ENCODE results near the gene ARPC5.

ARPC5 gene

GRCh38 chr1:183609313-183609712, 26.3 kb downstream of the ARPC5 start:
- no peak for DNase-seq

- DNase-seq = no peak
Measured at GRCh38 chr1:183607322-183607980, 28.1 kb downstream of the ARPC5 start.

- DNase-seq = no peak
Measured at GRCh38 chr1:183605904-183606303, 29.7 kb downstream of the ARPC5 start.

- no peak for DNase-seq
Measured at GRCh38 chr1:183604815-183605214, 30.8 kb downstream of the ARPC5 start.

- DNase-seq = no peak
Measured at GRCh38 chr1:183604038-183604808, 31.4 kb downstream of the ARPC5 start.

- no peak for DNase-seq
Measured at GRCh38 chr1:183602510-183602909, 33.1 kb downstream of the ARPC5 start.

GRCh38 chr1:183600634-183601033, 34.9 kb downstream of the ARPC5 start:
- DNase-seq = no peak

GRCh38 chr1:183600136-183600535, 35.4 kb downstream of the ARPC5 start:
- DNase-seq = no peak

GRCh38 chr1:183598386-183598785, 37.2 kb downstream of the ARPC5 start:
- no peak for DNase-seq

GRCh38 chr1:183597656-183598347, 37.8 kb downstream of the ARPC5 start:
- no peak for DNase-seq

- DNase-seq = no peak
Measured at GRCh38 chr1:183596500-183596899, 39.1 kb downstream of the ARPC5 start.

- DNase-seq = no peak
Measured at GRCh38 chr1:183595537-183595936, 40.0 kb downstream of the ARPC5 start.

GRCh38 chr1:183593356-183593755, 42.2 kb downstream of the ARPC5 start:
- DNase-seq = no peak

GRCh38 chr1:183592733-183593132, 42.9 kb downstream of the ARPC5 start:
- no peak for DNase-seq

GRCh38 chr1:183590244-183591191, 45.1 kb downstream of the ARPC5 start, which contains the start of gene NCF2:
Gene NCF2, minus strand, starts transcription at chr1:183590459. Its CDS starts 130 bp downstream, at chr1:183590329.
- no peak for DNase-seq

- no peak for DNase-seq
Measured at GRCh38 chr1:183589874-183590243, 45.7 kb downstream of the ARPC5 start.

- no peak for DNase-seq
Measured at GRCh38 chr1:183589384-183589783, 46.2 kb downstream of the ARPC5 start.

GRCh38 chr1:183588827-183589226, 46.8 kb downstream of the ARPC5 start:
- DNase-seq = no peak

GRCh38 chr1:183586926-183587325, 48.7 kb downstream of the ARPC5 start:
- DNase-seq = no peak

- DNase-seq = no peak
Measured at GRCh38 chr1:183586455-183586854, 49.1 kb downstream of the ARPC5 start.

- no peak for DNase-seq
Measured at GRCh38 chr1:183585038-183585437, 50.5 kb downstream of the ARPC5 start.

GRCh38 chr1:183584147-183584546, 51.4 kb downstream of the ARPC5 start:
- no peak for DNase-seq

- no peak for DNase-seq
Measured at GRCh38 chr1:183583466-183583865, 52.1 kb downstream of the ARPC5 start.

Data from NCI-H524 treated with DMSO at 0.1 percent for 48 hours (cell line).